ENCODE measurements around the gene UBASH3B.

UBASH3B gene

DNA sequence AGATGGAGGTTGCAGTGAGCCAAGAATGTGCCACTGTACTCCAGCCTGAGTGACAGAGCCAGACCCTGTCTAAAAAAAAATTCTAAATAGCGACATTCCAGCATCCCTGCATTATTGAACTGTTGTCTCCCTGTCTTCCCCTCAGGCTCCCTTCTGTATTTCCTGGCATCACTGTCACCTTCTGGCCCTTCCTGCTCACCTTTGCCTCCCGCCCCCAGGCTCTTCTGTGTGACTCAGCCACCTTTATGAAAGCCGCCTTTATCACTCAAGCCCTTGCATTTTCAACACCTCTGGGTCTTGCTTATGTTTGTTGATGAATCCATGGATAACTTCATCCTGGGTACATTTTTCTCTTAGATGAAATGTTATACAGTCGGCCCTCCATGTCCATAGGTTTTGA, 21.1 kb downstream of the UBASH3B start:
- no peak for DNase-seq (ENCODE audit: low spot score)

DNA sequence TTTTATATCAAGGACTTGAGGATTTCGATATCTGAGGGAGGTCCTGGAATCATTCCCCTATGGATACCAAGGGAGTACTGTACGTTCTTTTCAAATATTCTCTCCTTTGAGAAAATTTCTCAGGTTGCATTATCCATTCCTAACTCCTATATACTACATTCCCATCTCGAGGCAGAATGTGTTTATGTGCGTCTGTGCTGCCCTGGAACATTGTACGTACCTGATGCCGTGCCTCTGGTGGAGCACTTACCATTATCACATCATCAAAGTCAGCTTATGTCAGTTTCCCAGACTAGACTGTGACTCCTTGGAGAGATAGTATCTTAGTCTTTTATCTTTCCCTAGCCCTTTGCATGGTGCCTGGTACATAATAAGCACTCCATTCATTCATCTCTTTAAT, 21.7 kb downstream of the UBASH3B start:
- no peak for DNase-seq (ENCODE audit: low spot score)

DNA sequence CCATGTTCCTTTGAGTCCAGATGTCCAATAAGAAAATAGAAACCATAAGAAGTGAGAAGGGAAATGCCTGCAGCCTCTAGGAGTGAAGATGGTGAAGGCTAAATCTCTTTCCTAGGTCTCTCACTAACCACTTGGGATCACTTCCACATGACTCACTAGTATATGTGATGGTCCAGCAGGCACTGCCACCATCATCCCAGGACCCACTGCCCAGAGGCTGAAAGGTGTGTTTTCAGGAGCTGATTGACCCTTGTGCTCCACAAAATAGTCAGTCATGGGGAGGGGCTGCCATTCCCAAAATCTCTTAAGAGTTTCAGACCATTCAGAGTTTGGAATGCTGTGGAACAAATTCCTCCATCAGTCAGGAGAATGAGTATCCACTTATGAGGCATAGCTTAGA, 22.9 kb downstream of the UBASH3B start:
- no peak for DNase-seq (ENCODE audit: low spot score)

DNA sequence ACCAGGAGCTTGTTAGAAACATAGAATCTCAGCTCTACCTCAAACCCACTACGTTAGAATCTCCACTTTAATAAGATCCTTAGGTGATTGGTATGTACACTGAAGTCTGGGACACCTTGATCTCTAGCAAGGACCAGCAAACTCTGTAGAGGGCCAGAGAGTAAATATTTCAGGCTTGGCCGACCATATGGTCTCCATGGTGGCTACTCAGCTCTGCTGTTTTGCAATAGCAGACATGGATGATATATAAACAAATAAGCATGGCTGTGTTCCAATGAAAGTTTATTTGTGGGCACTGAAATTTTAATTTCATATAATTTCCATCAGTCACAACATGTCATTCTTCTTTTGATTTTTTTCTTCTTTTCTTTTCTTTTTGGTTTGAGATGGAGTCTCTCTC, 23.9 kb downstream of the UBASH3B start:
- DNase-seq (ENCODE audit: low spot score), result no peak

DNA sequence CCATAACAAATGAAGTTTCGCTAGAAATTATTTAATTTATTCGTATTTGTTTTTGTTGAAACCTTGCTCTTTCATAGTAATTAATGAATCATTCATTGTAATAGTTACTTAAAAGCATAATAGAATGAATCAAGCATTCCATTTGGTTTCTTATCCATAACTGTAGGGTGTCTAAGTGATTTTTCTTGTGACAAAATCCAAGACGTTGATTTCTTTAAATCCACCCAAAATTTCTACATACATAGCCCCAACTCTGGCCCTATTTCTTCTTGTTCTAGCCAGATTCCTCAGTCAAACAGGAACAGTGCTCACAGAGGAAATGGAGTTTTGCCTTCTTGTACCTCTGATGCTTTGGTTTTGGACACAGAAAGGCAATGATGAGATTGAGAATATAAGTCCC, 25.5 kb downstream of the UBASH3B start:
- no peak for DNase-seq (ENCODE audit: low spot score)

DNA sequence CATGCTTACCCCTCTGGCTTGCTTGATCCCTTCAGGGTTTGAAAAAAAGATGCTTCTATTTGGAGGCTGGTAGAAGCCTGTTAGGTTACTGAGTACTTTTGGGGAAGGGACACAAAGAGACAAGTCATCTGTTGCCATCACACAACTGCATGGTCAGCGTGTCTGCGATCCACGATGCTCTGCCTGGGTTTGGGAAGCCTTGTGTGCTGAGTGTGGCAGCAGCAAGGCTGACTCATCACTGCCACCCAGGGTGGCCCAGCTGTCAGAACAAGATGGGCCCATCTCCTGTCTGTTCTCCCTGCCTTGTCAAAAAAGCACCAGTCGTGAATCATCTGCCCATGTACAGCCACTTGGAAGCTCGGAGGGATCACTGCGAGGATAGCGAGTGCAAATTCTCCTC, 26.2 kb downstream of the UBASH3B start:
- DNase-seq (ENCODE audit: low spot score), result no peak

DNA sequence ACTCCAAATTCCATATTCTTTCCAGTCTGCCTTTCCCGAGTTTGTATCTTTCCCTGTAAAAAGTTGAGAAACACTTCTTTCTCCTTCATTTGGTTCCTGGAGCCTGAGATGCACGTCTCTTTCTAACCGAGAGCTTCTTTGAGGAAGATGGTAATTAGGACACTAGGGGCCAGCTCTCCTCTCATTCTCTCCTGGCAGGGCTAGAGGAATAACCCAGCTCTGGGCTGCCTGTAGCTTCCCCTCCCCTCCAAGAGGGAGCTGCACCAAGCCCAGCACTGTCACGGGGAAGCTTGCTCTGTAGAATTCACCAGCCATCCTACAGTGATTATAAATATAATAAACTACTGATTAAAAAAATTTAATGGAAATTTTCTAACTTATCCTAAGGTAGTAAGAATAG, 26.9 kb downstream of the UBASH3B start:
- no peak for DNase-seq (ENCODE audit: low spot score)

DNA sequence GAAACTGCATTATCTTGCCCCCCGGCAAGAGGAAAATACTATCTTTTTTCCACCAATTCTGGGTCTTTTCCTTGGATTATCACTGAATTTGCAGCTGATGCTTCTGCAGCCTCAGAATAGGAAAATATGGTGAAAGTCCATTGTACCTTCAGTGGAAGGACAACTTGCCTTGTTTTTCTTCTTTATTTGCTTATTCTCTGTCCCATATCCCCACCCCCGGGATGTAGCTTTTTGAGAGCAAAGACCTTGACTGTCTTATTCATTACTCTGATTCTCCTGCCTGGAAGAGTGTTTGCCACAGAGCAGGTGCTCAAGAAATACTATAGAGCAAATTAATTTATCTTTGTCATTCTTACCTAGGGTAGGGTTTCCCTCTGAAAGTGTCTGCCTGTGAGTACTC, 29.5 kb downstream of the UBASH3B start:
- no peak for DNase-seq (ENCODE audit: low spot score)

DNA sequence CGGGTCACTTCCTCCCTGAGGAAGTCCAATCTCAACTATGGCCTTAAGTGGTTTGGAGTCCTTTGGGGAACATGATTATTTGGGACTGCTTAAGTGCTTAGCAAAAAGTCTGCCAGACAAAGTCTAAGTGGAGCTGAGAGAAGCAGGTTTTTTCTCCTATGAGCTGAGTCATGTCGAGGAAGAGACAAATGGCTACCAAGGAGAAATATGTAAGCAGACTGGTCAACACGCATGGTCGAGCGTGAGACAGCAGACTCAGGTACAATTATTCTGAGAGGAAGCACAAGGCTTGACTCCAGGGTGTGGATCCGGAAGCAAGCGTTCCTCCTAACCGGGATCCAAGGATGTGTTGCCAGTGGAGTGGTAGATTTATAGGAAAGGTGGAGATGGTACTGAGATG, 30.6 kb downstream of the UBASH3B start:
- DNase-seq (ENCODE audit: low spot score), result no peak

DNA sequence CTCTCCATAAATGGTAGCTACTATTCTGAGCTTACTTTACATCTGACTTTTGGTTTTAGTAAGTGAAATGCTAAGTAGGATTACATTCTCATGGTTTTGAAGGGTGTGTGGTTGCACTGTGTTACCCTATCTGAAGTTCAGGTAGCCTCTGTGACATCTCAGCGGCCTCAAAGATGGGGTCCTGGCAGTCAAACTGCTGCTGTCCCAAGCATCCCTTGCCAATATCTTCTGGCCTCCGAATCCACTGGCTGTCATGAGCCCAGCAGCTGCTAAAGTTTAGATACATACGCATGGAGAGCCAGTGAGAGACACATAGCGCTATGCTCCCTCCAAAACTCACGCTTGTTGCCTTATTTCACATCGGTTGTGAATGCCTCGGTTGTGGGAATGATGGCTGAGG, 34.9 kb downstream of the UBASH3B start:
- no peak for DNase-seq (ENCODE audit: low spot score)

DNA sequence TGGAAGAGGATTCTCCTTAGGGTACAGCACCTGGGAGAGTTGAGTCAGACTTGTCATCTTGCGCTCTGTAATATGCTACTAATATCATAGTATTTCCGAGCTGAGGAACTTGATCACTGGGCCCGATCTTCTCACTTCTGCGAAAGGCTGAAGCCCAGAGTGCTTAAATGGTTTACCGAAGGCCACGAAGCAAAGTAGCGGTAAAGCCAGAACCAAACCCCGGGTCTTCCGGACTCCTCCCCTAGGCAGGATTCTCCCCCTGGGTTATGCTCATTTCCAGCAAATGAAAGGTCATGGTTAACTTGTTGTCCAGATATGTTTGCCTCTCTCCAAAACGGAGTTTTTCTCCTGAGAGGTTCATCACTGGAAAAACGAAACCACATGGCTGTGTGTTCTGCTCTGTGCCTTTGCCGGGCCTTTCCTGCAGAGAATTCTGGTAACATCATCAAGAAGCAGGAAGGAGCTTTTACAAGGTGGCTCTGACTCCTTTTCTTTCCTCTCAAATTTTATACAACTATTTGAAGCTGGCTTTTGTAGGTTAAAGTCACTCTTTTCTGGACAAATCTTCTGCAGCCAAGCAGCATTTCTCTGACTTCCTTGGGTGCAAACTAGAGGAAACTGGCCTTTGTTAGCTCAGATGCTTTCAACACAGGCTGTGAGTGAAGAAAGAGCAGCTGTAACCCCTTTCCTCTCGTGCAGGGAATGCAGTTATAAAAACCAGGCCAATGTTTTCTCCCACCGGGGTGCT, 35.5 kb downstream of the UBASH3B start:
- no peak for DNase-seq (ENCODE audit: low spot score)

DNA sequence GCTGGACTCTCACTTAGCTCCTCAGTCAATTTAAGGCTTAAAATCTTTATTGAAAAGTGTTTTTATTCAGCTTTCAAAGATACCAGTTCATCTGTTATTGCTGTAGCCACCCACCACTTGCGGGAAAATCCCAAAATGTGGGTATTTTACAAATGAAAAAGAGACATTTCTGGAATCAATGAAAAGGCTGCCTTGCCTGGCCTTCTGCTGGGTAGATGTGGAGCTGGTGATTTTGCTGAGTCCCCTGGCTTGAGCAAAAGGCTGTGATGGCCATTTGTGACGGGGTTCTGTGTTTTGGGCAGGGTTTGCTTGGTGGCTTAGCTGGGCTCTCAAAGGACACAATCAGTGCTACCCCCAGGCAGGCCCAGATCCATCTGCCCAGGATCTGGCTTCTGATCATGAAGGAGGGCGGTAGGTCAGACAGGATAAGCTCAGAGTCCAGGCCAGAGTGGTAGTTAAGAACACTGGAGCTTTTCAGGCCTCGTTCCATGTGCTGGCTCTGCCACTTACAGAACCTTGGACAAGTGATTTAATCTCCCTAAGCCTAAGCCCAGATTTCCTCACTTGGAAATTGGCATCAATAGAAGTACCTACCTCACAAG, 36.1 kb downstream of the UBASH3B start:
- DNase-seq (ENCODE audit: low spot score), result no peak

DNA sequence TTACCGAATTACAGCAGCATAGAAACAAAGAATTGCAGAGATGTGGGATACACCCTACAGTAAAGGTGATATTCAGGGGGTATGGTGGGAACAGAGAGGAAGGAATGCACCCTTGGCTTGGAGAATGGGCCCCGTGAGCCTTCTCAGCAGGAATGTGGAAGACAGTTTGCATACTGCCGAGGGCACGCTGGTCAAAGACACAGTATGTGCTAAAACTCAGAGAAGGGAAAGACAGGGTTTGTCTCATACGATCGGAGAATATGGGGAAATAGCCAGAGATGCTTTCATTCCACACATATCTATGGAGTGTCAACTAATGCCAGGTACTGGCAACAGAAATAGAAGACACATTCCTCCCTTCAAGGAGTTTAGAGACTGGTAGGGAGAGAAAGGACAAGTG, 36.9 kb downstream of the UBASH3B start:
- DNase-seq (ENCODE audit: low spot score), result no peak

DNA sequence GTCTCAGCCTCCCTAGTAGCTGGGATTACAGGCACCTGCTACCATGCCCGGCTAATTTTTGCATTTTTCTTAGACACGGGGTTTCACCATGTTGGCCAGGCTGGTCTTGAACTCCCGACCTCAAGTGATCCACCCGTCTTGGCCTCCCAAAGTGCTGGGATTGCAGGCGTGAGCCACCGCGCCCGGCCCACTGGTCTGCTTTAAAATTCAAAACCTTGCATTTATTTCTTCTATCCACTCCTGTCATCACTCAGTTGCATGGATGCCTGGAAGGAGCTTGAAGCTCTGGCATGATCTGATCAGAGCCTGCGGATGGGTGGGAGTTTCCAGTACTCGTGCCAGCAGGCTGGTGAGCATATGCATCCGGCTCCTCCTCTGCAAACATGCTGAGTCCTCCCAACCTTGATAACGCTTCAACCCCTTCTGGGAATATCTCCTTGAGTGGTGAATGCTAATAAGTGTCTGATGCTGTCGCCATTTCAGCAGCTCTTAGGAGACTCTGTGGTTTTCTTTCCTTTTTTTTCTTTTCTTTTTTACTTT, 39.6 kb downstream of the UBASH3B start:
- DNase-seq (ENCODE audit: low spot score), result no peak

DNA sequence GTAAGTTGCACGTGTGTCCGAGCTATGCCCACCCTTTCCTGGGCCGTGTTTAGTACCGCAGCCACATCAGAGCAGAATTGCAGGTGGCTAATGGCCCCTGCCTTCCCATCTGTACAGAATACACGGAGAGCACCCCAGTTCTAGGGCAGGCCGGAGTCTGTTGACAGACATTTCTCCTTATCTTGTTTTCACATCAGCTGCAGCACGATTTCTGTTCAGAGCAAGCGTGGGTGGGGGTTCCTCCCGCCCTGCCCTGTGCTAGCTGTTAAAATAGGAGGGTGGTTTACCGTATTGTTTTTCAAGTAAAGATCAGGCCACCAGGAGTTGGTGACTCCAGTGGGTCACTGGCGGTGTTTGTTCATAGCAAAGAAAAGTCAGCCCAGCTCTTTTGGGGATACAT, 41.1 kb downstream of the UBASH3B start:
- no peak for DNase-seq (ENCODE audit: low spot score)

DNA sequence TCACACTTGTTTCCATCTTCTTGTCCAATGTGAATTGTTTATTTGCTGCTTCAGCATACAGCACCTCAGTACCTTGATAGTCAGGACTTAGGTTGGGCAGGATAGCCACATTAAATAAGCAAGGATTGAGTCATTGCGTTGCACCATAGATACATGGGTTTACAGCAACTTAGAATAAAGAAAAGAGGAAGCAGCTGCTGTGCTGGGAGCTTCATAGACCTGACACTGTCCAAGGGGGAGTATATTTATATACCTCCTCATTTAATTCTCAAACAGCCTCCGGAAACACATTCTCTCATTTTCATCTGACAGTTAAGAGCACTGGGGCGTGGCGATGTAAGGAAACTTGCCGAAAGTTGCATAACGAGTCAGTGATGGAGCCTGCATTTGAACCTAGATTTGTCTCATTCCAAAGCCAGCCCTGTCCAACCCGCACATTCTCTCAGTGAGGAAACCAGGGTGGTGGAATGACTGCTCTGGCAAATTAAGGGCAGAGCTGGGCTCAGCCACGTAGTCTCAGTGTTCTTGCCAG, 42.2 kb downstream of the UBASH3B start:
- no peak for DNase-seq (ENCODE audit: low spot score)

DNA sequence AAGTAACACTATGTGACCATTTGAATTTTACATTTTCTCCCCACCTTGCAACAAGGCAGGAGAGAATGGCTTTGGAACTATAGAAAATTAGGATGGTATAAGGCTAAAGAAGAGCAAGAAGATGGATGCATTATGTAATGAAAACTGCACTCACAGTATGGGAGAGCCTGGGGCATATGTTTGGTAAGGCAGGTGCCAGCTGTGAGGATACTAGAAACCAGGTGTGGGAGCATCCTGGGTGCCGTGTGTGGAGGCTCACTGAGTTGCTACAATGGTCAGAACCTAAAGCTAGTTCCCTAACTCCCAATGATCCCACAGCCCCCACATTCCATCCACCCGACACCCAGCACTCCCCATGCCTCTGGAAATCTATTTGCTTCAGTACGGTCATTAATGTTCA, 42.9 kb downstream of the UBASH3B start:
- no peak for DNase-seq (ENCODE audit: low spot score)

DNA sequence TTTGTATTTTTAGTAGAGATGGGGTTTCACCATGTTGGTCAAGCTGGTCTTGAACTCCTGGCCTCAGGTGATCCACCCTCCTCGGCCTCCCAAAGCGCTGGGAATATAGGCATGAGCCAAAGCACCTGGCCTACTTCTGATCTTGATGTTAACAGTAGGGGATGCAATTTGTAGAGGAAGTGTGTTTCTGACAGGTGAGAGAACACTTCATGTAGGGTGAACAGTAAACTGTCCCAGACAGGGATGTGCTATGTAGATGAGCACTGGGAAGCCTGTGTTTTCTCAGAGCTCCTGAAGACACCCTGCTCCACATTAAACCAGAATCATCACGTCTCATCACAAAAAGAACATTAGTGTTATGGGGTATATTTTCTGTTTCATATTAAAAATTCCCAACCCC, 45.1 kb downstream of the UBASH3B start:
- DNase-seq (ENCODE audit: low spot score), result no peak

DNA sequence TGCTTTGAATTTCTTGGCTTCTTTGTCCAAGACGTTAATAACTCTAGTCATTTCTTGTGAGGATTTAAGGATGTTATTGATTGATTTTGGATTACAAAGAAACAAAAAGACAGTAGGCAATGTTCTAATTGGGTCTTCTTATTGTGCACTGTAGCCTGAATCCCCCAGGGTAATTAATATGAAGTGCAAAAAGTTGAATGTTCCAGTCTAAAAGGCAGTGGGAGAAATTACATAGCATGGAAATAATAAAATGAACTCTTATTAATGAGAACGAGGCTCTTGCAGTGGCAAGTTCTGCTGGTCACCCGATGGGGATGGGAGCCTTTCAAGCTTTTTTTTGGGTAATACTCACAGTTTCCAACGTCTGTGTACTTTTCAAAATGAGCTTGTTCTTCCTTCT, 45.6 kb downstream of the UBASH3B start:
- DNase-seq (ENCODE audit: low spot score), result no peak

DNA sequence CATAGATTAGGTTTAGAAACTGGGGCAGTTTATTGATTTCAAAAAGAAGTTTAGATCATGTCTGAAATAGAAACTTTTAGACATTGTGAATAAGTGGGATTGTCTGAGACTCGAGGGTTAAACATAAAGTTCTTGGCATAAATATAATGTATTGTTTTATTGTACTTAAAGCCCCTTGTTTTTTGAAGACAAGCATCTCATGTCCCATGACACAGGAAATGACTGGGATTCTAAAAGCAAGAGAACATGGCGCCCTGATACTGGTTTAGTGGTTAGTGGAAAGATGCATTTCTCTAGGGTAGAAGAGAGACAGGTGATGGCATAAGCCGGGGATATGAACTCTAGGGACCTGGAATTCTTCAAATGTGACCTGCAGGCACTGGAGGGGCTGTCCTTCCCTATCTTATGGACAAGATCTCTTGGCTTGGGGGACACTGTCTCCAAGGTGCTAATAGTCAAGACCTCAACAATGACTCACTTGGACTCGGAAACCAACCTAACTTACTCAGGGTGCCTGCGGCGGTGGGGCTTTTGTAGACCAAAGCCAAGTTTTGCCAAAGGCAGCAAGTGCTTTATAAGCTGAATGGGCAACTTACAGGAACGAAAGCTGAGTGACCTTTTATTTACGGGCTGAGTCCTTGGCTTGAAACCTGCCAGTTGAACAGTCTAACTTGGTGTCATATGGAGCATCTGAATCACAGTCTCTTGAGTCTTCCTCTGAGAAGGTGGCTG, 48.2 kb downstream of the UBASH3B start:
- DNase-seq (ENCODE audit: low spot score), result no peak

DNA sequence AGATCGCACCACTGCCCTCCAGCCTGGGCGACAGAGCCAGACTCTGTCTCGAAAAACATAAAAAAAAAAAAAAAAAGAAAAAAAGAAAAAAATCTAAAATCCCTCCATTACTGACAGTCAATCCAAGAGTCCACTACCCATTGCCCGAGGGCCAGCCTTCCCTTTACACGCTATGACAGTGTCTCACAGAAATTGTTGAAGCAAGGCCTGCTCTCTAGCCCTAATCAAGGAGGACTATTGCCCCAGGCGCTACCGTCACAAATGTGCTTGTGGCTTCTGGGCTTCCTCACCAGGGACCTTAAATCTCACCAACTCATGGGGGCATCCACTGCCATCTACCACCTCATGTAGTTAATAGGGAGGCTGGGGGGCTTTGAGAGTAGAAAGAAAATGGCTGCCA, 49.9 kb downstream of the UBASH3B start:
- DNase-seq (ENCODE audit: low spot score), result no peak

DNA sequence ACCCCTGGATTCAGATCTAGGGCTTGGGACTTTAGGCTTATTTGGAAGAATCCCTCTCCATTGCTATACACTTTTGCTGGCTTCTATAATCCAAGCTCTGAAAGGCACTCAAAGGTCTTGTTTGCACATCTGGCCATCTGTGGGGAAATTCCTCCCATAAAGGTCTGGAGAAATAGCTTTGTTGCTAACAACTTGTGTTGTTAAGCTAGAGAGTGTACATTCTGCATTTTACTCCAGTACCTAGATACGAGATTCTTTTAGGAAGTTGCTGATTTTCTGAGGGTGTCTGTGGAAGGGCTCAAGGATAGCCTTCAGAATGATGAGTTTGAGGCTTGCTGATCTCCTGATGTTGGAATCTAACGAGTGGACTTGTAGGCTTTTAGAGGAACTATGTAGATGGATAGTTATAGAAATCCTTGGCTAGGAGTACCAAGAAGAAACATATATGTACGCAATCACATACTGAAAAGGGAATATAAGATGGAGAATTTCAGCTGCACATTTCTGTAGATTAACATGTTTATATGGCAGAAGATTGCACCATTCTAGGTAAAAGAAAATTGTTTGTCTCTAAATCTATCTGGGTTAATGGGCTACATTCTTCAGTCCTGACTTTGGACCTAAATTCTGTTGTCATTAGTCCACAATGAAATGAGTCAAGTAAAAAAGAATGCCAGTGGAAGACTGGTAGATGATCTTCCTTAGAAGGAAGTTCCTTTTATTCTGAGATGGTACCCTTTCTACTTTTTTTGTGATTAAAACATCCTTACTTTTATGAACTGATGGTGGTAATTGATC, 51.0 kb downstream of the UBASH3B start:
- no peak for DNase-seq (ENCODE audit: low spot score)

Measured in pons (tissue), 1 donor.